ENCODE results near the gene PRSS21. TPM values are rescaled to one million over a fixed set of nuclear protein-coding genes. Genes with fewer than 3 reads are reported as not detected.

Gene PRSS21
- total RNA-seq, 1 experiment from 2014 or later: 1.5 TPM

- TF ChIP-seq FOXP1 (CRISPR knock-in tag; IDR thresholded peaks at IDR 0.05; ENCODE audit: borderline replicate concordance) (peak; percentile 20; the same call in 1 of the 2 replicates), RELA (CRISPR knock-in tag; IDR thresholded peaks at IDR 0.05; ENCODE audit: borderline replicate concordance) (0 out of 2 replicates have a peak, but pooled peaks have one; percentile 62), ZNF396 (CRISPR knock-in tag; IDR thresholded peaks at IDR 0.05; ENCODE audit: borderline replicate concordance) (no peak), NFE2L1 (CRISPR knock-in tag; IDR thresholded peaks at IDR 0.05) (peak; percentile 66; the same call in 1 of the 2 replicates), PRRX2 (CRISPR knock-in tag; IDR thresholded peaks at IDR 0.05) (no peak), NR3C1 (CRISPR knock-in tag; conservative IDR thresholded peaks at IDR 0.05; ENCODE audit: low read depth) (no peak), ZMAT4 (CRISPR knock-in tag; IDR thresholded peaks at IDR 0.05) (no peak), ZNF416 (CRISPR knock-in tag; IDR thresholded peaks at IDR 0.05) (peak; percentile 66), HMGA2 (CRISPR knock-in tag; IDR thresholded peaks at IDR 0.05) (no peak), TEAD4 (CRISPR knock-in tag; IDR thresholded peaks at IDR 0.05) (peak; percentile 64; the same call in 1 of the 2 replicates), ZNF138 (CRISPR knock-in tag; conservative IDR thresholded peaks at IDR 0.05) (no peak), AR (CRISPR knock-in tag; IDR thresholded peaks at IDR 0.05) (no peak), ZNF281 (CRISPR knock-in tag; IDR thresholded peaks at IDR 0.05) (no peak; the same call in 1 of the 2 replicates), OVOL2 (CRISPR knock-in tag; IDR thresholded peaks at IDR 0.05; ENCODE audit: borderline replicate concordance) (no peak), TP53 (CRISPR knock-in tag; IDR thresholded peaks at IDR 0.05) (0 out of 2 replicates have a peak, but pooled peaks have one; percentile 55), E2F1 (CRISPR knock-in tag; IDR thresholded peaks at IDR 0.05) (no peak), FOXK1 (CRISPR knock-in tag; IDR thresholded peaks at IDR 0.05) (peak; percentile 83), CREM (CRISPR knock-in tag; IDR thresholded peaks at IDR 0.05) (0 out of 2 replicates have a peak, but pooled peaks have one; percentile 17), ATF6 (CRISPR knock-in tag; IDR thresholded peaks at IDR 0.05) (no peak), RORB (CRISPR knock-in tag; IDR thresholded peaks at IDR 0.05) (no peak), MAX (CRISPR knock-in tag; IDR thresholded peaks at IDR 0.05) (peak; percentile 58; the same call in 1 of the 2 replicates), CDX4 (CRISPR knock-in tag; IDR thresholded peaks at IDR 0.05; ENCODE audit: borderline replicate concordance) (no peak), ZNF232 (CRISPR knock-in tag; IDR thresholded peaks at IDR 0.05) (0 out of 2 replicates have a peak, but pooled peaks have one; percentile 79), KAT7 (CRISPR knock-in tag; IDR thresholded peaks at IDR 0.05; ENCODE audit: borderline replicate concordance) (peak; percentile 89; the same call in 1 of the 2 replicates), ETV6 (CRISPR knock-in tag; IDR thresholded peaks at IDR 0.05) (peak; percentile 42; the same call in 1 of the 2 replicates), ZNF671 (CRISPR knock-in tag; IDR thresholded peaks at IDR 0.05) (no peak)
These were observed 39.7 kb upstream of the PRSS21 start, which contains the start of gene ELOB (continued) for GRCh38 chr16:2777231-2777902.

Data from WTC11 (cell line).